GM08714 (cell line): Measurements from ENCODE around the gene UBE3D.
A peak's percentile ranks its signal among the peaks of the same experiment; 100 is the strongest.

ENCODE experiments used
- H3K4me3 ChIP-seq: fragments of 200-500 bp; sonication (Bioruptor generic); 2 replicates; pipeline ENCODE4 v1.5.1; 2014; ENCODE audit warnings: mild to moderate bottlenecking, low read length, inconsistent platforms
- ZNF274 ChIP-seq: IDR thresholded peaks from 2 replicates; pipeline ENCODE4 v1.6.1; 2012; ENCODE audit warnings: mild to moderate bottlenecking, low read depth, low read length

Gene UBE3D, protein sequence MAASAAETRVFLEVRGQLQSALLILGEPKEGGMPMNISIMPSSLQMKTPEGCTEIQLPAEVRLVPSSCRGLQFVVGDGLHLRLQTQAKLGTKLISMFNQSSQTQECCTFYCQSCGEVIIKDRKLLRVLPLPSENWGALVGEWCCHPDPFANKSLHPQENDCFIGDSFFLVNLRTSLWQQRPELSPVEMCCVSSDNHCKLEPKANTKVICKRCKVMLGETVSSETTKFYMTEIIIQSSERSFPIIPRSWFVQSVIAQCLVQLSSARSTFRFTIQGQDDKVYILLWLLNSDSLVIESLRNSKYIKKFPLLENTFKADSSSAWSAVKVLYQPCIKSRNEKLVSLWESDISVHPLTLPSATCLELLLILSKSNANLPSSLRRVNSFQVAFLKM

GRCh38 chr6:83065511-83066192 is at the start of gene UBE3D:
Gene UBE3D, minus strand, starts transcription at chr6:83065841. Its CDS starts 123 bp downstream, at chr6:83065718.
- TF ChIP-seq ZNF274, result no peak
- H3K4me3 ChIP-seq, result peak within 1 kb of the TSS; percentile 89

- no peak overlapping the region for H3K4me3 ChIP-seq
- no peak for TF ChIP-seq ZNF274
Measured at GRCh38 chr6:83114164-83114563, 48.5 kb upstream of the UBE3D start.

GRCh38 chr6:83113258-83113657 is 47.6 kb upstream of the UBE3D start:
- TF ChIP-seq ZNF274, result no peak
- H3K4me3 ChIP-seq, result no peak overlapping the region

GRCh38 chr6:83108378-83108777 is 42.7 kb upstream of the UBE3D start:
- no peak overlapping the region for H3K4me3 ChIP-seq
- TF ChIP-seq ZNF274, result no peak

- TF ChIP-seq ZNF274, result no peak
- H3K4me3 ChIP-seq, result no peak overlapping the region
Measured at GRCh38 chr6:83098589-83098988, 32.9 kb upstream of the UBE3D start.

DNA sequence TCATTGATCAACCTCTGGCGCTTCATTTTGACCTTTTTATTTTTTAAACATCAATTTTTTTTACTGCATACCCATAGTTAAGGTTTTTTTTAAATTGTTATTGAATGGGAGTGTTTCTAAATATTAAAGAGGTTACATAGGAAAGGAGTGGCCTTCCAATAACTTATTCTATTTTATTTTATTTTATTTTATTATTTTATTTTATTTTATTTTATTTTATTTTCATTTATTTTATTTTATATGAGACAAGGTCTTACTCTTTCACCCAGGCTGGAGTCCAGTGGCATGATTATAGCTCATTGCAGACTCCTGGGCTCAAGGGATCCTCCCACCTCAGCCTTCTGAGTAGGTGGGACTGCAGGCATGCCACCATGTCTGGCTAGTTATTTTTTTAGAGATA is 32.0 kb upstream of the UBE3D start:
- H3K4me3 ChIP-seq, result no peak overlapping the region
- TF ChIP-seq ZNF274, result no peak

- no peak for TF ChIP-seq ZNF274
- H3K4me3 ChIP-seq, result no peak overlapping the region
Measured at GRCh38 chr6:83097204-83097603, 31.6 kb upstream of the UBE3D start.

DNA sequence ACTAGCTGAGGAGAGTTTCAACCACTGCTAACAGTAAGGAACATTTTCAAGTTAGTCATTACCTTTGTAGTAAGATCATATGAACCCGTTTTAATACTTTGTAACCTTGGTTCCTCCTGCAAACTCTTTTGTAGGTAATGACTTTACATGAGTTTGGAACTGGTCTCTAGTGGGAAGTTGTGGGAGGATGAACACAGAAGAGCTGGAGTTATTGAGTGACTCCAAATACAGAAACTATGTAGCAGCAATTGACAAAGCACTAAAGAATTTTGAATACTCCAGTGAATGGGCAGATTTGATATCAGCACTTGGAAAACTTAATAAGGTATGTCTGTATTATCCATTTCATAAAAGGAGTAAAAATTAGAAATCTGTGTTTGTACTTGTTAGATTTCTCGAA is 31.1 kb upstream of the UBE3D start:
- TF ChIP-seq ZNF274, result no peak
- no peak overlapping the region for H3K4me3 ChIP-seq

GRCh38 chr6:83092756-83093399 is 27.2 kb upstream of the UBE3D start:
- TF ChIP-seq ZNF274, result no peak
- H3K4me3 ChIP-seq, result no peak overlapping the region

- peak overlapping the region; percentile 62 for H3K4me3 ChIP-seq
- no peak for TF ChIP-seq ZNF274
Measured at GRCh38 chr6:83086751-83087150, 21.1 kb upstream of the UBE3D start.

GRCh38 chr6:83083476-83083875 is 17.8 kb upstream of the UBE3D start:
- no peak for TF ChIP-seq ZNF274
- H3K4me3 ChIP-seq, result no peak overlapping the region

GRCh38 chr6:83073615-83074014 is 8.0 kb upstream of the UBE3D start:
- no peak for TF ChIP-seq ZNF274
- H3K4me3 ChIP-seq, result no peak overlapping the region

DNA sequence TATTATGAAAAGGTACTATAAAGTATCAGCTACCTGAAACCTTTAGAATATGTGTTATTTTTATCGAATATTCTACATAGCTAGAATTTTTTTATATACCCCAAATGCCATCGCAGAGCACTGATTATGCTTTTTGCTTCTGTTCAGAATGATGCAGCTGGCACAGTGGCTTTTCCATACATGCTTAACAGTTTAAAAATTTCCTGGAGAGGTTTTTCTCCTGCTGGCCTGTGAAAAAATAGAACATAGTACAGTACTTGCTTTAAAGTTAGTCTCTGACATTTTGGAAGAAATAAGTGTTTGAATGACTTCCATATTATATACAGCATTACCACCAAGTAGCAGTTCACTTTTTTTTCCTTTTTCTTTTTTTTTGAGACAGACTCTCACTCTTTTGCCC is 7.1 kb upstream of the UBE3D start:
- TF ChIP-seq ZNF274, result no peak
- H3K4me3 ChIP-seq, result no peak overlapping the region

- TF ChIP-seq ZNF274, result no peak
- no peak overlapping the region for H3K4me3 ChIP-seq
Measured at GRCh38 chr6:83071707-83072106, 6.1 kb upstream of the UBE3D start.

DNA sequence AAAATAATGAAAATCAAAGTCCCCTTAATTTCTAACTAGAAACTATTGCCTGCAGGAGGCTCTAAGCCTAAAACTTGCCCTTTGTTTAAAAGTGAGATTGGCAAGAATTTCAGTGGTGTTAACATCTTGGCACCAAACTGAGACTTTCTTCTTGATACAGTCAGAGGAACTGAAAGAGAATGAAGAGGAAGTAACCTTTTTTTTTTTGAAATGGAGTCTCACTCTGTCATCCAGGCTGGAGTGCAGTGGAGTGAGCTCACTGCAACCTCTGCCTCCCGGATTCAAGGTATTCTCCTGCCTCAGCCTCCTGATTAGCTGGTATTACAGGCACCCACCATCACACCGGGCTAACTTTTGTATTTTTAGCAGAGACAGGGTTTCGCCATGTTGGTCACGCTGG is 5.4 kb upstream of the UBE3D start:
- no peak overlapping the region; the same call in 1 of the 2 replicates for H3K4me3 ChIP-seq
- TF ChIP-seq ZNF274, result no peak
